Measurements from ENCODE around the gene SKA1. TPM values are rescaled to one million over a fixed set of nuclear protein-coding genes. Genes with fewer than 3 reads are reported as not detected.

SKA1 gene
- polyA plus RNA-seq, 2 of the 4 experiments (the other 2 are of a cell fraction): 12.5 to 24.3 TPM

DNA sequence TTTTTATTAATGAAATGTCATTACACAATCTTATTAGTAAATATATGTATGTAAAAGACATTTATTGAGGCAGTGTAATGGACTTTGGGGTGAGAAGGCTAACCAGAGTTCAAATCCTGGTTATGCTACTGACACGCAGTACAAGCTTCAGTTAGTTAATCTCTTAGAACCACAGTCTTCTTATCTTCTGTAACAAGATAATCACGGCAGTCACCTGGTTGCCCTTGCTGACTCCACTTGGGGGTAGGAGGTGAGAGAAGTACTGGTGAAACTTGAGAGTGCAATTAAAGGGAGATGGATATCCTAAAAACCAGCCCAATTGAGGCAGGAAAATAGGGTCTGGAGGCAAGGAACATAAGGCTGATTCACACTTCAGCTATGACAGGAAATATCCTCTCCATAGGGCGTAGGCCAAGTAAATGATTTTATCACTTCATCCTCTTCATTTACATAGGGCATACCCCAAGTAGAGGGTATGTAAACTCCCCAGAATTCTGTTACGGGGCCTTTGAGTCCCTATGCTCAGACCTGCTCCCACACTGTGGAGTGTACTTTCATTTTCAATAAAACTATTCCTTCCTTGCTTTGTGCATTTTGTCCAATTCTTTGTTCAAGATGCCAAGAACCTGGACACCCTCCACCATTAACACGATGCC, 21.3 kb downstream of the SKA1 start:
- Histone ChIP-seq H3K4me1 (no peaks in the 10 kb centered on the region), H3K9me3 (no peaks in the 10 kb centered on the region), H3K27ac (no peak overlapping the region), H3K4me3 (no peak overlapping the region), H3K4me2 (no peak overlapping the region)
- no peak for FAIRE-seq
- DNase-seq (ENCODE audit: low read depth in 1 of 2, low spot score in 1 of 2): no peak
- ChIA-PET CTCF (no interaction called here), POLR2A (no interaction called here)
- 90% methylated on average over 5 of the region's 5 CpGs for WGBS (ENCODE audit: missing lambda C conversion rate)
- no peak for ATAC-seq
- TF ChIP-seq KDM5A (IDR thresholded peaks at IDR 0.05): no peak
- TF ChIP-seq, protein P1, sequence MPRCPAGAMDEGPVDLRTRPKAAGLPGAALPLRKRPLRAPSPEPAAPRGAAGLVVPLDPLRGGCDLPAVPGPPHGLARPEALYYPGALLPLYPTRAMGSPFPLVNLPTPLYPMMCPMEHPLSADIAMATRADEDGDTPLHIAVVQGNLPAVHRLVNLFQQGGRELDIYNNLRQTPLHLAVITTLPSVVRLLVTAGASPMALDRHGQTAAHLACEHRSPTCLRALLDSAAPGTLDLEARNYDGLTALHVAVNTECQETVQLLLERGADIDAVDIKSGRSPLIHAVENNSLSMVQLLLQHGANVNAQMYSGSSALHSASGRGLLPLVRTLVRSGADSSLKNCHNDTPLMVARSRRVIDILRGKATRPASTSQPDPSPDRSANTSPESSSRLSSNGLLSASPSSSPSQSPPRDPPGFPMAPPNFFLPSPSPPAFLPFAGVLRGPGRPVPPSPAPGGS (IDR thresholded peaks at IDR 0.05): no peak
- TF ChIP-seq RCOR1 (IDR thresholded peaks at IDR 0.05; ENCODE audit: low read depth, low read length): no peak
- no peak for TF ChIP-seq SMC3 (IDR thresholded peaks at IDR 0.05)
- TF ChIP-seq CHD2 (IDR thresholded peaks at IDR 0.05; ENCODE audit: low read length, partially characterized antibody): no peak
- TF ChIP-seq EHF (CRISPR knock-in tag; IDR thresholded peaks at IDR 0.05): no peak
- no peak for TF ChIP-seq ZC3H11A (IDR thresholded peaks at IDR 0.05)
- no peak for TF ChIP-seq NR3C1 (IDR thresholded peaks at IDR 0.05)
- TF ChIP-seq, protein P2, sequence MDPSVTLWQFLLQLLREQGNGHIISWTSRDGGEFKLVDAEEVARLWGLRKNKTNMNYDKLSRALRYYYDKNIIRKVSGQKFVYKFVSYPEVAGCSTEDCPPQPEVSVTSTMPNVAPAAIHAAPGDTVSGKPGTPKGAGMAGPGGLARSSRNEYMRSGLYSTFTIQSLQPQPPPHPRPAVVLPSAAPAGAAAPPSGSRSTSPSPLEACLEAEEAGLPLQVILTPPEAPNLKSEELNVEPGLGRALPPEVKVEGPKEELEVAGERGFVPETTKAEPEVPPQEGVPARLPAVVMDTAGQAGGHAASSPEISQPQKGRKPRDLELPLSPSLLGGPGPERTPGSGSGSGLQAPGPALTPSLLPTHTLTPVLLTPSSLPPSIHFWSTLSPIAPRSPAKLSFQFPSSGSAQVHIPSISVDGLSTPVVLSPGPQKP (IDR thresholded peaks at IDR 0.05; ENCODE audit: low read depth, low read length): no peak
- no peak for TF ChIP-seq CEBPB (IDR thresholded peaks at IDR 0.05)
- no peak for TF ChIP-seq GATA3 (IDR thresholded peaks at IDR 0.05; ENCODE audit: borderline replicate concordance)
- no peak for TF ChIP-seq RNF2 (IDR thresholded peaks at IDR 0.05; ENCODE audit: borderline replicate concordance, low read depth)

DNA sequence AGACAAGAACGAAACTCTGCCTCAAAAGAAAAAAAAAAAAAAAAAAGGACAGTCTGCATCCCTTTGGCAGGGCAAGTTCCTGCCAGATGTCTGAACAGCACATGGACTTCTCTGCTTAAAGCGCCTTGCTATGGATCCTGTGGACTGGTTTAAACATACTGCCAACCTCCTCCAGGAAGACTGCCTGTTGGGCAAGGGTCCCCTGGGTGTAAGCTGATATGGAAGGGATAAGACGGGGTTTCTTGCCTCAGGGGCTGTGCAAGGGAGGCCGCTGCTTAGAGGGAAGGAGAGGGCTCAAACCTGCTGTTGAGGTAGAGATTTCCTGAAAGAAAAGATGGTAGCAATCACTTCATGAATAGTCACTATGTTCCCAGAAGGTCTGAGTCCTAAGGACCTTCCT, 22.2 kb downstream of the SKA1 start:
- FAIRE-seq: no peak
- POLR2A ChIA-PET: no interaction called here
- ATAC-seq: no peak
- WGBS (ENCODE audit: missing lambda C conversion rate): 85% methylated on average over 3 of the region's 4 CpGs
- Histone ChIP-seq H3K4me3 (no peak overlapping the region), H3K4me1 (no peaks in the 10 kb centered on the region), H3K4me2 (no peak overlapping the region), H3K9me3 (no peaks in the 10 kb centered on the region), H3K27ac (no peak overlapping the region)
- DNase-seq (ENCODE audit: low read depth in 1 of 2, low spot score in 1 of 2): no peak
- TF ChIP-seq MAFK (IDR thresholded peaks at IDR 0.05; ENCODE audit: partially characterized antibody) (no peak), FOSL2 (IDR thresholded peaks at IDR 0.05) (no peak), FOSL2 (CRISPR knock-in tag; IDR thresholded peaks at IDR 0.05) (no peak)
- CTCF ChIA-PET: no interaction called here

DNA sequence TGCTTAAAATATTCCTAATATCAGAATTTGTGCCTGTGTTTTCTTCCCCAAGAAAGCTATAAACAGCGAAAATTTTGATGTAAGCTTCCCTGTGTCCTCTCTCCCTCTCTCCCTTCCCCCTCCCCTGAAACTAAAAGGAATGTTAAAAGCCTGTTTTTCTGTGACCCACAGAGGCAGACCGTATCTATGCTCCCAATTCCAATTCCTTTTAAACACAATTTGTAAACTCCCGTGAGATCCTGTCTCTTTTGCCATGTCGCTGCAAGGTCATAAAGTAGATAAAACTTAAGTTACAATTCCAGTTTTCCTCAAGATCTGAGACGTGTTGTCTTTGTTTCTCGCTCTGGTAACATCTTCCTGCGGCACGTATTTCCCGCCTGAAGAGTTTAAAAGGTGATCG, 23.3 kb downstream of the SKA1 start:
- no peak overlapping the region for H3K27ac ChIP-seq
- DNase-seq (ENCODE audit: low read depth in 1 of 2, low spot score in 1 of 2) (no peak), ATAC-seq (no peak), FAIRE-seq (no peak)
- TF ChIP-seq MYC (IDR thresholded peaks at IDR 0.05; ENCODE audit: borderline replicate concordance, low read length): no peak
- no peak for TF ChIP-seq ZSCAN20 (CRISPR knock-in tag; IDR thresholded peaks at IDR 0.05)
- TF ChIP-seq CBX8 (IDR thresholded peaks at IDR 0.05): no peak
- TF ChIP-seq MAFK (IDR thresholded peaks at IDR 0.05; ENCODE audit: partially characterized antibody): no peak
- TF ChIP-seq ZFP36 (IDR thresholded peaks at IDR 0.05; ENCODE audit: borderline replicate concordance, partially characterized antibody): no peak
- no peak for TF ChIP-seq TP53 (CRISPR knock-in tag; IDR thresholded peaks at IDR 0.05)
- CTCF ChIA-PET: interaction anchor here (1.2 to 1.3 kb wide), 2 partner anchors 14 to 41 kb away, joined by 3 to 4 read pairs; no protein-coding TSS in a partner anchor
- H3K4me1 ChIP-seq: no peaks in the 10 kb centered on the region
- POLR2A ChIA-PET: no interaction called here
- 91% methylated on average over 10 of the region's 10 CpGs for WGBS (ENCODE audit: missing lambda C conversion rate)
- no peak overlapping the region for H3K4me2 ChIP-seq
- no peak overlapping the region for H3K4me3 ChIP-seq
- no peaks in the 10 kb centered on the region for H3K9me3 ChIP-seq

DNA sequence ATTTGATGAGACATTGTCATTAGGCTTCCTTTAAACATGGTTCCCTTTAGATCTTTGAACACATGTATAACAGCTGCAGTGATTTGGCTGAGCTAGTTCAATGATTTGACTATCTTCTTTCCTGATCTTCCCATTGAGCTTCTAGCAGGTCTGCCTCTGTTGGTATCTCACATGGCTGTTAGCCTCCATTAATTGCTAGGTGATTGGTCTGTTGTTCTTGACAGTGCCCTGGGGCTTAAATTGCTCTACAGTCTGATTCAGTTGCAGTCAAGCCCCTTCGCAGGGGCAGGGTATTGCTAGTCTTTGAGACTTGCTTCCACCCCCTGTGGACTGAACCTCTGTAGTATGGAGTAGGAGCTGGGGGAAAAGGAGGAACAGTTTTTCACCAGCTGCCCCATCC, 24.1 kb downstream of the SKA1 start:
- DNase-seq (ENCODE audit: low read depth in 1 of 2, low spot score in 1 of 2) (no peak), ATAC-seq (no peak), FAIRE-seq (no peak)
- no peaks in the 10 kb centered on the region for H3K9me3 ChIP-seq
- WGBS (ENCODE audit: missing lambda C conversion rate): 70% methylated on average over 1 of the region's 1 CpG
- no peak overlapping the region for H3K4me3 ChIP-seq
- ChIA-PET CTCF (interaction anchor here (0.6 to 1.3 kb wide), 3 partner anchors 13 to 42 kb away, joined by 3 to 4 read pairs (median 3); no protein-coding TSS in a partner anchor), POLR2A (no interaction called here)
- H3K27ac ChIP-seq: no peak overlapping the region
- H3K4me2 ChIP-seq: no peak overlapping the region
- no peaks in the 10 kb centered on the region for H3K4me1 ChIP-seq
- no peak for TF ChIP-seq JUNB (IDR thresholded peaks at IDR 0.05)
- no peak for TF ChIP-seq JUN (IDR thresholded peaks at IDR 0.05)
- TF ChIP-seq, protein P1 (IDR thresholded peaks at IDR 0.05): no peak
- TF ChIP-seq NFE2L2 (conservative IDR thresholded peaks at IDR 0.05; ENCODE audit: low read length): no peak
- TF ChIP-seq, protein P3, sequence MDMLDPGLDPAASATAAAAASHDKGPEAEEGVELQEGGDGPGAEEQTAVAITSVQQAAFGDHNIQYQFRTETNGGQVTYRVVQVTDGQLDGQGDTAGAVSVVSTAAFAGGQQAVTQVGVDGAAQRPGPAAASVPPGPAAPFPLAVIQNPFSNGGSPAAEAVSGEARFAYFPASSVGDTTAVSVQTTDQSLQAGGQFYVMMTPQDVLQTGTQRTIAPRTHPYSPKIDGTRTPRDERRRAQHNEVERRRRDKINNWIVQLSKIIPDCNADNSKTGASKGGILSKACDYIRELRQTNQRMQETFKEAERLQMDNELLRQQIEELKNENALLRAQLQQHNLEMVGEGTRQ (IDR thresholded peaks at IDR 0.05): no peak
- TF ChIP-seq RCOR1 (IDR thresholded peaks at IDR 0.05; ENCODE audit: low read depth, low read length): no peak
